ENCODE measurements around the gene CRELD1.
A peak's percentile ranks its signal among the peaks of the same experiment; 100 is the strongest.

The CRELD1 gene

DNA sequence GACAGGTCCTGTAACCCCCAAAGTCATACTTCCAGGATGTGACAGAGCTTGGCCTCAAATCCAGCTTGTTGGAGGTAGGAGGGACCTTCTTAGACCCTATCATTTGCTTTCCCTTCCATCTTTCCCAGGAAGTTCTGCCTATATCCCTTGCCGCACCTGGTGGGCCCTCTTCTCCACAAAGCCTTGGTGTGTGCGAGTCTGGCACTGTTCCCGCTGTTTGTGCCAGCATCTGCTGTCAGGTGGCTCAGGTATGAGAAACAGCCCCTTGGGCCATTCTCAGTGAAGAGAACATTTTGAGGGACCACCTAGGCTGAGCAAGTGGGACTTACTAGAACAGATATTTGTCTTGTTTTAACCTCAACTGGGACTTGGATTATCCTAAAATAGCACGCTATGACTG, 29.7 kb upstream of the CRELD1 start:
- no peak for DNase-seq (ENCODE audit: low read depth)

DNA sequence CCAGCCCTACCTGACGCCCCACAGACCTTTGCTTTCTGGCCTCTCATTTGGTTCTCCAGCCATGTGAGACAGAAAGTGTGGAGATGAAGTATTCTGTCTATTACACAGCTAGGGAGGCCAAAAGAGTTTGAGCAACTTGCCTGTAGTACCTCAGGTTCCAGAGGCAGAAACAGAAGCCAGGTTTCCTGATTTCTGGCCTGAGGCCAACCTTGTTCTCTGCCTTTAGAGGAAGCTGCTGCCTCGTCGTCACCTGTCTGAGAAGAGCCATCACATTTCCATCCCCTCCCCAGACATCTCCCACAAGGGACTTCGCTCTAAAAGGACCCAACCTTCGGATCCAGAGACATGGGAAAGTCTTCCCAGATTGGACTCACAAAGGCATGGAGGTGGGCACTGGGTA, 27.2 kb upstream of the CRELD1 start:
- no peak for DNase-seq (ENCODE audit: low read depth)

DNA sequence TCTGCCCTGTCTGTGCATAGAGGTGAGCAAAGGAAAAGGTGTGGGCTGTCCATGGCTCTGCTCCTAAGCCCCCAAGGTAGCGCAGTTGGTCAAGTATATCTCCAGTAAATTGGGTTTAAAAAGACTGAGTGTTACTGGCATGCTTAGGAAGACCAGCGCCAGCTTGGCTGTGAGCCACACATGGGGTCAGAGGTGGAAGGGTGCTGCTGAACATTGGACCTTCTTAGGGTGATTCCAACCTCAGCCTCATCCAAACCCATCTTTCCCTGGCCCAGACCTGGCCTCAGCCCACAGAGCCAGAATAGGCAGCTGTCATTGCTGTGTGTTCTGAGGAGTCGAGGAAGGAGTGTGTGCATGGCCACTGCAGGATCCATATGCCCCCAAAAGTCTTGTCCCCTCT, 25.3 kb upstream of the CRELD1 start:
- DNase-seq (ENCODE audit: low read depth), result no peak

DNA sequence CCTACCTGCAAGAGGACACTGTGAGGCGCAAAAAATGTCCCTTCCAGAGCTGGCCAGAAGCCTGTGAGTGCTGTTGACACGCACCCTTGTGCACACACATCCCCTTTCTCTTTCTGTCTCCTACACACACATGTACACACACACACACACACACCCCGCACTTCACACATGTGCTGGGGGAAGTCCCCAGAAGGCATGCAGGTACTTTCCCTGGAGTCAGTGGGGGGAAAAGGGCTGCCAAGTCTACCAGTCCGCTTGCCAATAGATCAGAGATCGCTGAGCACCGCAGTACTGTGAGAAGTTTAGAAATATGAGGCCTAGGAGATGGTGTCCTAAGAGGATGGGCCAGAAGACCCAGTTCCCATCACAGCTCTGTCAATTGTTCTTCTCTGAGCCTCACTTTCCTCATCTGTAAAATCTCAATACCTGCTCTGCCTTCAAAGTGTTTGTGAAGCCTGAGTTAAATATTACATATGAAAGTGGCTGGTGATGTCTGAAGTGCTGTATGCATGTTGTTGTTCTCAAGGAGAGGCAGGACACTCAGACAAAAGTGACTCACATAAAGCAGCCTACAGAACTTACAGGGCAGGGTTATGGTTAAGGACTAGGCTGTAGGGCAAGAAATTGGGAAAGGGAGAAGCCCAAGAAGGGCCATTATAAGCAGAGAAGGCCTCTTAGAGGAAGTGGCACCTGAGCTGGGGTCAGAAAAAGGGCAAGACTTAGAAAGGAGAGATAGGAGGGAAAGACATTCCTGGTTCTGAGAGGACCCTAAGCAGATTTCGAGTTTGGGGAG, 24.2 kb upstream of the CRELD1 start:
- DNase-seq (ENCODE audit: low read depth), result no peak

DNA sequence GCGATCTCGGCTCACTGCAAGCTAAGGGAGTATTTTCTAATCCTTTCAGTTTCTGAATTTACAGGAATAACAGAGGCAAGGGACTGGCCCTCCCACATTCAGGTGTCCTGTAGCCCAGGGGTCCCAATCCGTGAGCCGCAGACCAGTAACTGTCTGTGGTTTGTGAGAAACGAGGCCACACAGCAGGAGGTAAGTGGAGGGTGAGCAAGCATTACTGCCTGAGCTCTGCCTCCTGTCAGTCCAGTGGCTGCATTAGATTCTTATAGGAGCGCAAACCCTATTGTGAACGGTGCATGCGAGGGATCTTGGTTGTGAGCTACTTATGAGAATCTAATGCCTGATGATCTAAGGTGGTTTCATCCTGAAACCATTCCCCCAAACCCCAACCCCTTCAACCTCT, 21.8 kb upstream of the CRELD1 start:
- no peak for DNase-seq (ENCODE audit: low read depth)

DNA sequence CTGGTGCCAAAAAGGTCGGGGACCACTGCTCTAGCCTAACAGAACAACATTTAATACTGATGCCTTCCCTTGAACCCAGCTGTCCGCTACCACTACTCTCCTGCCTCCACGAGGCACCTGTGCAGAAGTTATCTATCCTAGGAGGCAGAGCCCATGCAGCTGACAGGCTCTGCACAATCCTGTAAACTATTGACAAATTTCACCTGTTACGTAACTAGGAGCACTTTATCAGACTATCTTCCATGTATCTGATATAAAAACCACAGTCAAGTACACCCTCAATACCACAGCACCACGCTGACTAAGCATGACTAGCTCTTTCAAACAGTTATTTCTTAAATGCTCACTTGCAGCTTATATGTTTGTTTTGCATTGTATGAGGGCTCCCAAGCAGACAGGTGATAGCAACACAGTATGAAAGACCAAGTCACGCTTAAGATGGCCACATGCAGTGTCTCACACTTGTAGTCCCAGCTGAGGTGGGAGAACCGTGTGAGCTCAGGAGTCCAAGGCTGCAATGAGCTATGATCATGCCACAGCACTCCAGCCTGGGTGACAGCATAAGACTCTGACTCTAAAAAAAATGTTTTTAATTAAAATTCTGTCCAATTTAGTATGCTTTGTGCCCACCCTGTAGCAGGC, 21.2 kb upstream of the CRELD1 start:
- DNase-seq (ENCODE audit: low read depth), result no peak

DNA sequence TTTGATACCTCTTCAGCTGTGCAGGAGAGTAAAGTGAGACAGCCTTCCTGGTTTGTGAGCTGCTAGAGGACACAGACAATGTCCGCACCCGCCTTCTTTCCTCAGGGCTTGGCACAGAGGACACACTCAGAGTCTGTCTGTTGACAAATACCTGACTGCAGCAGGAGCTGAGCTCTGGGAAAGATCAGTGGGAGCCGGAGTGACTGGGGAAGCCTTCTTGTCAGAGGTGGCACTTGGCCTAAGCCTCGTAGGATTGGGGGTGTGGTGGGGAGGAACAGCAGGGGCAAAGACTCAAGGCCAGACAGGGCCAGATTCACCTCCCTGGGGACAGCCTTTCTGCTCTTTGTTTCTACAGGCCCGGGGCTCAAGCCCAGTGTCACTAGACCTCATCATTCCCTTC, 20.0 kb upstream of the CRELD1 start:
- DNase-seq (ENCODE audit: low read depth), result no peak

DNA sequence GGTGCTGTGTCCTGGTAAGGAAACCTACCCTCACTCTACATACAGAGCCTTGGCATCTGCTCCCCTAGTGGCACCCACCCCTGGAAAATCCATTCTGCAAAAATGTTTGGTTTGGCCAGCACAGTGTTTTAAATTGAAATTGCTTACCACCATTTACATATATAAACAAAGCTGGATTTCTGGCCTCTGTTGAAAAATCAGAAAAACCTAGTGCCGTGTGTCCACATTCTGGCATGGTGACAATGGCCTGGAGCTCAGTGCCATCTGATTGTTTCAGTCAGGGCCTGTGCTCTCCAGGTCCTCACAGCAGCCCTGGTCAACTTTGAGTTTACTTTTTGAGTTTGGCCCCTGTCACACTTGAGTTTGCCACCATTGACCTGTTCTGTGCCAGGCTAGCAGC, 19.6 kb upstream of the CRELD1 start:
- no peak for DNase-seq (ENCODE audit: low read depth)

DNA sequence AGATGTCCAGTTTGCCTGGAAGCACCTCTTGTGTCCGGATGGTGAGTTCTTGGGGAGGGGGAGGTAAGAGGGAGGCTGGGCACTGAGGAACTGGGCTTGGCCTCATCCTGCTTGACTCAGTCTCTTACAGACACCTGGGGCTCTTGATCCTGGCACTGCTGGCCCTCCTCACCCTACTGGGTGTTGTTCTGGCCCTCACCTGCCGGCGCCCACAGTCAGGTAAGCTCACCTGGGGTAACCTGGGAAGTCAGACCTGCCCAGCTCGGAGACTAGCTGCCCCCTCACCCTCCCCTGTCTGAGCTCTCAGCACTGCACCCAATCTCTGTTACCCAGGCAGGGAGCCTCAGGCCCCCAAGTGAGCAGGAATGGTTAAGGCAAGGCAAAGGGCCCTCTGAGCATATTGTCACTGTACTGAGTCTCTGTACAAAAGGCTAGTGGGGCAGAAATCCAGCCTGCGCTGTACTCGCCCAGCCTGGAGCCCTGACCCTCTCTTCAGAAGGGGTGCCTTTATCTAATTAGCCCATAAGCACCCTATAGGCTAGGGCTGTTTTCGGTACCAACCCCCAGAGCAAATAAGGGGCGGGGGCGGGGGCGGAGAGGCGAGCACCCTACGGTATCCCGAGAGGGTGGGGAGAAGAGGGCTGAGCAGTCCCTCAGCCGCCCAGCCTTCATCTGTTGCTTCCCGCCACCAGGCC, 18.9 kb upstream of the CRELD1 start:
- no peak for DNase-seq (ENCODE audit: low read depth)

DNA sequence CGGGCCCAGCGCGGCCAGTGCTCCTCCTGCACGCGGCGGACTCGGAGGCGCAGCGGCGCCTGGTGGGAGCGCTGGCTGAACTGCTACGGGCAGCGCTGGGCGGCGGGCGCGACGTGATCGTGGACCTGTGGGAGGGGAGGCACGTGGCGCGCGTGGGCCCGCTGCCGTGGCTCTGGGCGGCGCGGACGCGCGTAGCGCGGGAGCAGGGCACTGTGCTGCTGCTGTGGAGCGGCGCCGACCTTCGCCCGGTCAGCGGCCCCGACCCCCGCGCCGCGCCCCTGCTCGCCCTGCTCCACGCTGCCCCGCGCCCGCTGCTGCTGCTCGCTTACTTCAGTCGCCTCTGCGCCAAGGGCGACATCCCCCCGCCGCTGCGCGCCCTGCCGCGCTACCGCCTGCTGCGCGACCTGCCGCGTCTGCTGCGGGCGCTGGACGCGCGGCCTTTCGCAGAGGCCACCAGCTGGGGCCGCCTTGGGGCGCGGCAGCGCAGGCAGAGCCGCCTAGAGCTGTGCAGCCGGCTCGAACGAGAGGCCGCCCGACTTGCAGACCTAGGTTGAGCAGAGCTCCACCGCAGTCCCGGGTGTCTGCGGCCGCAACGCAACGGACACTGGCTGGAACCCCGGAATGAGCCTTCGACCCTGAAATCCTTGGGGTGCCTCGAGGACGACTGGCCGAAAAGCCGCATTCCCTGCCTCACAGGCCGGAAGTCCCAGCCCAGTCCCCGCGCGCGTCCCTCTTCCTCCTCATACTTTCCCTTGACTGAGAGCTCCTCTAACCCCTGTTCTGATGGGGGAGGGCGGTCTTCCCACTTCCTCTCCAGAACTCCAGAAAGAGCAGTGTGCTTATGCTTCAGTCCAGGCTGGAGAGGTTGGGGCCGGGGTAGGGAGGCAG, 18.1 kb upstream of the CRELD1 start:
- no peak for DNase-seq (ENCODE audit: low read depth)

DNA sequence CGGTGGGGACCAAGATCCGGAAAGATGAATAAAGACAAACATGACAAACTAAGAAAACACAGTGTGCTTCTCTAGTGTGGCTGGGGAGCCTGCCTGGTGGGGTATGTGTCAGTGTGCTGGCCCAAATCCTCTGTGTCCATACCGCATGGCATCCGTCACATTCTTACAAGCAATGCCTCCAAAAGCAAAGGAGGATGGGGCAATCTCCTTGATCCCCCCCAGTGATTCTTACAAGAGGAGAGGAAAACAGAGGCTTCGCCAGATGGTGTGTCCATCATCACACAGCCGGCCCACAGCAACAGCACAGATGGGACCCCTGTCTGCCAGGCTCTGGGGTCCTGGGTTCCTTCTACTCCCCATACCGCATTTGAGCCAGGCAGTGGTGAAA, 17.3 kb upstream of the CRELD1 start:
- no peak for DNase-seq (ENCODE audit: low read depth)

DNA sequence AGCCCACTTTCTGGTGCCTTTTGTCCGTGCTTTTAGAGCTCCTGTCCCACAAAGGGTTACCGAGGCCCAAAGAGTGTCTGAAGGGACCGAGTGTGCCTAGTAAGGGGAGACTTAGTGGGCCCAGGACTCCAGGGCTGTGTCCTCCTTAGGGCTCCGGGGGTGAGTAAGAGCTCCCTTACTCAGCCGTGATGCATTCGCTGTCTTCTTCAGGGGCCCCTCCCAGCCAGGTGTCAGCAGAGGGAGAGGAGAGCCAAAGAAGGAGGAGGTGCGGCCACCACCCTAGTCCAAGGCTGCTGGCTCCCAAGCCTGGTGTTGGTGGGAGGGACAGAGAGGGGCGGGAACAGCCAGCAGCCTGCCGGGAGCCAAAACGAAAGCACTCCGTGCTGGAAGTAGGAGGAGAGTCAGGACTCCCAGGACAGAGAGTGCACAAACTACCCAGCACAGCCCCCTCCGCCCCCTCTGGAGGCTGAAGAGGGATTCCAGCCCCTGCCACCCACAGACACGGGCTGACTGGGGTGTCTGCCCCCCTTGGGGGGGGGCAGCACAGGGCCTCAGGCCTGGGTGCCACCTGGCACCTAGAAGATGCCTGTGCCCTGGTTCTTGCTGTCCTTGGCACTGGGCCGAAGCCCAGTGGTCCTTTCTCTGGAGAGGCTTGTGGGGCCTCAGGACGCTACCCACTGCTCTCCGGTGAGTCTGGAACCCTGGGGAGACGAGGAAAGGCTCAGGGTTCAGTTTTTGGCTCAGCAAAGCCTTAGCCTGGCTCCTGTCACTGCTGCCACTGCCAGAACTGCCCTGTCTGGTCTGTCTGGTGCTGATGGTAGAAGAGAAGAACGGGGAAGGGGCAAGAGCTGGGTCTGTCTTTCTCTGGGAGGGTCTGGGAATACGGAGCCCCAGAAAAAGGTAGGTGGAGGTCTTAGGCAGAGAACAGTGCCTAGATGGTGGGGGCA, 16.6 kb upstream of the CRELD1 start, which contains the start of gene IL17RC:
IL17RC (plus strand) TSS at position 365 of the 947 bp plus-strand sequence; CDS start at position 583, 218 bp downstream.
- DNase-seq (ENCODE audit: low read depth), result peak; percentile 29

DNA sequence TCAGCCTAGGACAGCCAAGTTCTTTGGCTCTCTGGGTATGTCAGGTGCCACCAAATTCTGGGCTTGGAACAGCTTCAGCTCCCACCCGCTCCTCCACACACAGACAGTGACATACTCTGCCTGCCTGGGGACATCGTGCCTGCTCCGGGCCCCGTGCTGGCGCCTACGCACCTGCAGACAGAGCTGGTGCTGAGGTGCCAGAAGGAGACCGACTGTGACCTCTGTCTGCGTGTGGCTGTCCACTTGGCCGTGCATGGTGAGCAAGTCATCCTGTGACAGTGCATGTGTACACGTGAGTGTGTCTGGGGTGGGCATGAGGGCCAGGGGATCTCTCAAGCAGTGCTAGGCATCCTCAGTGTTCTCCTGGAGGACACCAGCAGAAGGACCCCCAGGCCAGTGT, 15.8 kb upstream of the CRELD1 start:
- DNase-seq (ENCODE audit: low read depth), result no peak

DNA sequence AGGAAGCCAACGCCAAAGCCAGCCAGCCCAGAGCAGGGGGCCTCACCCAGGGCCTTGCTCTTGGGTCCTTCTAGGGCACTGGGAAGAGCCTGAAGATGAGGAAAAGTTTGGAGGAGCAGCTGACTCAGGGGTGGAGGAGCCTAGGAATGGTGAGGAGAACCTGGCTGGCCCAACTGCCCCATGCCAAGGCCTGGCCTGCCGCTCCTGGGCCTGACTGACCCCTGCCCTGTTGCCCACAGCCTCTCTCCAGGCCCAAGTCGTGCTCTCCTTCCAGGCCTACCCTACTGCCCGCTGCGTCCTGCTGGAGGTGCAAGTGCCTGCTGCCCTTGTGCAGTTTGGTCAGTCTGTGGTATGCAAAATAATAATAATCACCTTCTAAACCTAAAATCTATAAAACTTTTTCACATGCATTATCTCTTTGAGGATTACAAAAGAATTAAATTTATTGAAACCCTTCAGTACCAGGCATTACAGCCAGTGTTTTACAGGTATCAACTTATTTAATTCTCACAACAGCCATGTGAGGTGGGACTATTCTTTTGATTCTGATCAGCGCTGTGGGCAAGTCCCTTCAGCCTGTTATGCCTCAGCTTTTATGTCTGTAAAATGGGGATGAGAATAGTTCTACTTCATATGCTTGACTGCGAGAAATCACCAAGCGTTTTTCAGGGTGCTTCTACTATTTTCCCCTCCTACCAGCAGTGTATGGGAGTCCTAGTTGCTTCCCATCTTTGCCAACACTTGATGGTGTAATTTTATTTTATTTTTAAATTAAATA, 15.2 kb upstream of the CRELD1 start:
- DNase-seq (ENCODE audit: low read depth), result no peak

DNA sequence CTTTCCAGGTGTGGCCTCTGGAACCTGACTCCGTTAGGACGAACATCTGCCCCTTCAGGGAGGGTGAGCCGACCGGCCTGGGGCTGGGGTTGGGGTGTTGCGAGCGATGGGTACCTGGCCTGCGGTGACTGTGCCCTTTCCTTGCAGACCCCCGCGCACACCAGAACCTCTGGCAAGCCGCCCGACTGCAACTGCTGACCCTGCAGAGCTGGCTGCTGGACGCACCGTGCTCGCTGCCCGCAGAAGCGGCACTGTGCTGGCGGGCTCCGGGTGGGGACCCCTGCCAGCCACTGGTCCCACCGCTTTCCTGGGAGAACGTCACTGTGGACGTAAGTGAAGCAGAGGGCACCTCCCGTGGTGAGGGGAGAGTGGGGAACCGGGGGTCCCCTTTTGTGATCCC, 5.5 kb upstream of the CRELD1 start:
- DNase-seq (ENCODE audit: low read depth), result no peak

DNA sequence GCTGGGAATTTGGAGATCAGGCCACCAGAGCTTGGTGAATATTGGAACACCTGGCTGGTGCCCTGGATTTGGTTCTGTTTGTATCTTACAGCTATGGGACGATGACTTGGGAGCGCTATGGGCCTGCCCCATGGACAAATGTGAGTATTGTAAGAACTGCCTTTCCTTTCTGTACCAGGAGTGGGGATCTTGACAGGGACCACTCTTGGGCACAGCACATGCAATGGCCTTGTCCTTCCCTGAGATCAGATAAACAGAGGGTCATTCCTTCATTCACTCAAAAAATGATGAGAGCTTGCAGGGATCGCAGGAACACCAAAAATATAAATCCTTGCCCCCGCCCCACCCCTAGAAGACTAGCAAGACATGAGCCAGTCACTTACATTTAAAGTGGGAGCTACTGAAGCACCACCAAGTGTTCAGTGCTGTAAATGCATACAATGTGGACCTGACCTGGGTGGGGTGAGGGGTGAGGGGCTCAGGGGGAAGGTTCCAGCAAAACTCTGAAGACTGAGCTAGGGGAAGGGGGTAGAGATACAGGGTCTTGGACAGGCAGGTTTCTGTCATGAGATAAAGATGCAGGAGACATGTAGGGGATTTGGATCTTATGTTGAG, 2.7 kb upstream of the CRELD1 start:
- DNase-seq (ENCODE audit: low read depth), result no peak

DNA sequence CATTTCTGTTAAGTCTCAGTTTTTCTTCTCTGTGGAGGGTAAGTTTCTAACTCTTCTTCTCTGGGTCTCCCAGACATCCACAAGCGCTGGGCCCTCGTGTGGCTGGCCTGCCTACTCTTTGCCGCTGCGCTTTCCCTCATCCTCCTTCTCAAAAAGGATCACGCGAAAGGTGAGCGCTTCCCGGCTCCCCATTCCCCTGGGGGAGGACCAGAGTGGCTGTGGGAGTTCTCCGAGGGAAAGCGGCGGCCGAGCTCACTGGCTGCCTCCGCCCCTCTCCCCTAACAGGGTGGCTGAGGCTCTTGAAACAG, 1.1 kb upstream of the CRELD1 start:
- DNase-seq (ENCODE audit: low read depth), result no peak

DNA sequence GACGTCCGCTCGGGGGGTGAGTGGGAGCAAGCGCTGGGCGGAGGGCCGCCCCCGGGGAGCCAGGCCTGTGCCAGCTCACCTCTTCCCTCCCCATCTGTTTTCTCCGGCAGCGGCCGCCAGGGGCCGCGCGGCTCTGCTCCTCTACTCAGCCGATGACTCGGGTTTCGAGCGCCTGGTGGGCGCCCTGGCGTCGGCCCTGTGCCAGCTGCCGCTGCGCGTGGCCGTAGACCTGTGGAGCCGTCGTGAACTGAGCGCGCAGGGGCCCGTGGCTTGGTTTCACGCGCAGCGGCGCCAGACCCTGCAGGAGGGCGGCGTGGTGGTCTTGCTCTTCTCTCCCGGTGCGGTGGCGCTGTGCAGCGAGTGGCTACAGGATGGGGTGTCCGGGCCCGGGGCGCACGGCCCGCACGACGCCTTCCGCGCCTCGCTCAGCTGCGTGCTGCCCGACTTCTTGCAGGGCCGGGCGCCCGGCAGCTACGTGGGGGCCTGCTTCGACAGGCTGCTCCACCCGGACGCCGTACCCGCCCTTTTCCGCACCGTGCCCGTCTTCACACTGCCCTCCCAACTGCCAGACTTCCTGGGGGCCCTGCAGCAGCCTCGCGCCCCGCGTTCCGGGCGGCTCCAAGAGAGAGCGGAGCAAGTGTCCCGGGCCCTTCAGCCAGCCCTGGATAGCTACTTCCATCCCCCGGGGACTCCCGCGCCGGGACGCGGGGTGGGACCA, 632 bp upstream of the CRELD1 start:
- peak; percentile 91 for DNase-seq (ENCODE audit: low read depth)

DNA sequence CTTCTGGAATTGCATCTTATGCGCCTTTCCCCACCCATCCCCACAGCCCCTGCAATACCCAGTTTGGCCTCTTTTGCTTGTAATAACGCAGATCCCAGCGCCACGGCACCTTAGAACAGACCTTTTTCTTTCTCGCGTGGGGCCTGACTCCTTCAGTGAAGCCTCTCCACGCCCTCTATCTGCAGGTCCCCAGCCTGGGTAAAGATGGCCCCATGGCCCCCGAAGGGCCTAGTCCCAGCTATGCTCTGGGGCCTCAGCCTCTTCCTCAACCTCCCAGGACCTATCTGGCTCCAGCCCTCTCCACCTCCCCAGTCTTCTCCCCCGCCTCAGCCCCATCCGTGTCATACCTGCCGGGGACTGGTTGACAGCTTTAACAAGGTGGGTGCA, 594 bp downstream of the CRELD1 start:
- DNase-seq (ENCODE audit: low read depth), result no peak

Data from stimulated activated CD4-positive, alpha-beta T cell treated with anti-CD3 and anti-CD28 coated beads, Interleukin-2, amount 100 ng/mL, for 4 hours (primary cell).